GM21619 (cell line): ENCODE measurements around the gene OR5V1.
"Not testable (repeated sequence)": the region's sequence is repeated elsewhere in the genome, so short reads cannot be mapped to it uniquely, and the experiment has no call there.

Experiments
- ATAC-seq: cut with Tn5 transposase; IDR thresholded peaks from one replicate; pipeline ENCODE4 v1.9.1; 2021; ENCODE audit not compliant: unreplicated experiment

The OR5V1 gene

GRCh38 chr6:29368765-29369164 lies at the start of gene OR5V1:
Gene OR5V1 (minus strand): TSS chr6:29368865. CDS start chr6:29356195, 12,670 bp downstream.
- no peak for ATAC-seq

GRCh38 chr6:29414588-29414987 lies 45.9 kb upstream of the OR5V1 start, which contains the start of gene OR12D1:
Gene OR12D1 (plus strand): TSS chr6:29414928.
- ATAC-seq = no peak

GRCh38 chr6:29403801-29404200 lies 35.1 kb upstream of the OR5V1 start:
- no peak for ATAC-seq

GRCh38 chr6:29399525-29399924 lies 30.9 kb upstream of the OR5V1 start:
- no peak for ATAC-seq

GRCh38 chr6:29395331-29395730 lies 26.7 kb upstream of the OR5V1 start, which contains the start of gene OR12D2:
Gene OR12D2 (plus strand): TSS chr6:29395631. CDS start chr6:29396700, 1,069 bp downstream.
- no peak for ATAC-seq

GRCh38 chr6:29388533-29388932 lies 19.9 kb upstream of the OR5V1 start:
- no peak for ATAC-seq

- no peak for ATAC-seq
Measured at GRCh38 chr6:29376003-29376402, 7.3 kb upstream of the OR5V1 start.

- ATAC-seq = no peak
Measured at GRCh38 chr6:29375191-29375590, 6.5 kb upstream of the OR5V1 start, which contains the start of gene OR12D3. Gene OR12D3 (minus strand): TSS chr6:29375291. CDS start chr6:29375287, 4 bp downstream.

GRCh38 chr6:29355603-29356002 lies 13.1 kb downstream of the OR5V1 start:
- no peak for ATAC-seq

GRCh38 chr6:29354980-29355379 lies 13.7 kb downstream of the OR5V1 start:
- no peak for ATAC-seq

- ATAC-seq = not testable (repeated sequence)
Measured at GRCh38 chr6:29349348-29349747, 19.3 kb downstream of the OR5V1 start.

GRCh38 chr6:29345380-29345779 lies 23.3 kb downstream of the OR5V1 start:
- ATAC-seq = no peak

GRCh38 chr6:29336269-29336668 lies 32.4 kb downstream of the OR5V1 start:
- no peak for ATAC-seq

GRCh38 chr6:29332676-29333075 lies 36.0 kb downstream of the OR5V1 start:
- no peak for ATAC-seq

GRCh38 chr6:29325777-29326176 lies 42.9 kb downstream of the OR5V1 start:
- no peak for ATAC-seq

- not testable (repeated sequence) for ATAC-seq
Measured at GRCh38 chr6:29323332-29323731, 45.3 kb downstream of the OR5V1 start.

- no peak for ATAC-seq
Measured at GRCh38 chr6:29319931-29320330, 48.7 kb downstream of the OR5V1 start.
